GM19468 (cell line): ENCODE data around the gene GRIK4.
"Not testable (repeated sequence)": the region's sequence is repeated elsewhere in the genome, so short reads cannot be mapped to it uniquely, and the experiment has no call there.

Experiments
- ATAC-seq: cut with Tn5 transposase; IDR thresholded peaks from one replicate; pipeline ENCODE4 v1.9.1; 2021; ENCODE audit warnings: mild to moderate bottlenecking, moderate library complexity, moderate number of reproducible peaks; ENCODE audit not compliant: unreplicated experiment; ENCODE audit errors: extremely low read depth

The GRIK4 gene

DNA sequence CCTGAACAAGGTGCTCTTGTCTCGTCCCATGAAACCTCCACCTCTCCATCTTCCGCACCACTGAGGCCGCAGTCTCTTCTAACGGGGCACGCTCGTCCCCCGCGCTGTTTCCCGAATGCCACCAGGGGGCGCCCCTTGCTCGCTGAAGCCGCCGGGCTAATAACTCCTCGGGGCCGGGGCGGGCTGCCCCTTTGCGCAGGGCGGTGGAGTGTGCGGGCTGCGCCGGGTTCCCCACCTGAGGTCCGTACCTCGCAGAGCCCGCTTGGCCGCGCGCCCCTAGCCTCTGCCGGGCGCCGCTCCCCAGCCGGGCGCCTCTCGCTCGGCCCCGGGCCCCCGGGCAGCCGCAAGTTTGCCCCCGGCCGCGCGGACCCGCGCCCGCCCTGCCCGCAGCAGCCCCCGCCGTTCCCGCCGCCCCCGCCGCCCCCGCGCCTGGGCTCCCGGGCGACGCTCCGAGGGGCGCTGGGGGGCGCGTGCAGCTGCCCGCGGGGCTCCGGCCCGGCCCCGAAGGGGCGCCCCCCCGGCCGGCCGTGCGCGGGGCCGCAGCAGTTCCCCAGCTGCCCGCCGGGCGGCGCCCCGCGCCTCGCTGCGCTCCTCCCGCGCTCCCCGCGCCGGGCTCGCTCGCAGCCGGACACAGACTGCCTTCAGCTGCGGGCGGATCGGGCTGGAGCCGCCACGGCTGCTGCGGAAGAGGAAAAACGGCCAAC lies at the start of gene GRIK4:
TSS of gene GRIK4 (plus strand) at position 633 of the 704 bp plus-strand sequence. CDS start 148,571 bp downstream, outside the sequence.
- no peak for ATAC-seq

GRCh38 chr11:120462825-120463224 lies 48.7 kb upstream of the GRIK4 start:
- ATAC-seq, result no peak

DNA sequence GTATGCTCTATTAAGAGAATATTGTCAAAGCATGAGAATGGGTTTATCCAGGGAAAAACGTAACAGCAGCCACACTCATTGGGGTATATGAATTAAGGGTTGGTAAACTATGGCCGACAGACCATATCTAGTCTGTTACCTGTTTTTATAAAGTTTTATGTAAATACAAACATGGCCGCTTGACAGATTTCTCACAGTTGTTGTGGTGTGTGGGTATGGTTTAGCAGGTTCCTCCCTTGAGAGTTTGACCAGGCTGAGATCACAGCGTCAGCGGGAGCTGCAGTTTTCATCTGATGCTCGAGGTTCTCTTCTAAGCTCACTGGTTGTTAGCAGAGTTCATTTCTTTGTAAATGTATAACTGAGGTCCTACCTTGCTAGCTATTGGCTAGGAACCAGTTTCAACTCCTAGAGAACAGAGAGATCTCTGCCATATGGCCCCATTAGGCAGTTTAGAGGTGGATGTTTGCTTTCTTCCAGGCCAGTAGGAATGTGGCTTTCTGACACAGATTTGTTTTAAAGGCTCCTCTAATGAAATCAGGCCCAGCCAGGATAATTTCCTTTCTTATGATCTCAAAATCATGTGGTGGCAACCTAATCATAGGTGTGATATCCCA lies 45.5 kb upstream of the GRIK4 start:
- ATAC-seq, result no peak

- ATAC-seq, result no peak
Measured at GRCh38 chr11:120467627-120468026, 43.9 kb upstream of the GRIK4 start.

DNA sequence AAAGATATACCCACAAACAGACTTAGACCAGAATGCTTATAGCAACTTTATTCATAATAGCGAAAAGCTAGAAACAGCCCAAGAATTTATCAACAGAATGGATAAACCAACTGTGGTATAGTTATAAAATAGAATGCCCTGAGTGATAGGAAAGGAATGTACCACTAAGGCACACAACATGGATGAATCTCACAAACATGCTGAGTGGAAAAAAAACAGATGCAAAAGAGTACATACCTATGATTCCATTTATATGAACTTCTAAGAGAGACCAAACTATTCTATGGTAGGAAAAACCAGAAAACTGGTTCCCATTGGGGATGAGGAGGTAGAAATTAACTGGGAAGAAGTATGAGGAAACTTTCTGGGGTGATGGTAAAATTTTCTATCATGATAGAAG lies 40.4 kb upstream of the GRIK4 start:
- ATAC-seq, result no peak

DNA sequence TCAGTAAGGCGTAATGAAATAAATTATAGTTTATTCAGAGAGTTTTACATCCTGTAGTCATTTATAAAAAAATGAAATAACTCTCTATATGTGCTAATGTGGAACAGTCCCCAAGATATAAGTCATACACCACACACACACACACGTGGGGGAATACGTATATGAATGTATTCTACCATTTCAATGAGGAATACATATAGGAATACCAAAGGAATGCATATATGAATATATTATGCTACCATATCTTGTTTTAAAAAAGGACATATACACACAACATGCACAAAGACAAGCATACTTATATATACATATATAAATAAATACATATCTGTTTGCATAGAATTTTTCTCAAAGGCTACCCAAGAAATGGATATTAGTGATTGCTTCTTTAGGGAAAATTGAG lies 39.6 kb upstream of the GRIK4 start:
- no peak for ATAC-seq

- no peak for ATAC-seq
Measured at GRCh38 chr11:120473503-120473902, 38.0 kb upstream of the GRIK4 start.

GRCh38 chr11:120482149-120482548 lies 29.4 kb upstream of the GRIK4 start:
- ATAC-seq, result no peak

GRCh38 chr11:120484722-120485121 lies 26.8 kb upstream of the GRIK4 start:
- no peak for ATAC-seq

DNA sequence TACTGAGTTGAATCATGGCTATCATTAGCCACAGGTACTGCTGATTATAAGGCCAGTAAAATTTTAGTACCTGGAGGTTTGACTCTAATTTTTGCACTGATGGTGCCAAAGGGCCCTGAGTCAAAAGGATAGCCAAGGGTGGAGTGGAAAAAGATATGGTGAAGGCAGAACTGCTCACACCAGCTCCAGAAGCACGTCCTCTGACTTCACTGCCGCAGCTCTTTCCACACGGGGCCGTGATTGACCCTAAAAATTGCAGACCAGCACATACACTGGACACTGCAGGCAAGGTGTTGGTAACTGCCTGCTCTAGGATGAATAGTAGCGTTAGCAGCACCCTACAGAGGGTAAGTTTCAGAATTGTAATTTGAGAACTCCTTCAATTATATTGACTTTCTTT lies 25.4 kb upstream of the GRIK4 start:
- no peak for ATAC-seq

DNA sequence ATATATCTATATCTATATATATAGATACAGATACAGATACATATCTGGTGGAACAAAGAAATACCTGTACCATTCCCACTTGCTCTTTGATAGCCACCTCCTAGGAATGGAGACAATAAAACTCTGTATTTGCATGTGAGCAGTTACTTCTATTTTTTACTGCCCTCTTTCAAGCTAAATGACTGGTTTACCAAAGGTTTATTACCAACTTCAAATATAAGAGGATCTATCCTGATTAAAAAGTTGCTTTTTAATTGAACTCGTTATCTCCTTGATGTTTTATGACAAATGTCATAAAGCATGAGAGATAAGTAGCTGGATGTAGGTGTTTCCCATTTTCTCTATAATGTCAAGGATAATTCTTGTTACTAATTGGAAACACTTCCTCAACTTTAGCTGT lies 21.7 kb upstream of the GRIK4 start:
- ATAC-seq, result no peak

- no peak for ATAC-seq
Measured at GRCh38 chr11:120492486-120492885, 19.1 kb upstream of the GRIK4 start.

GRCh38 chr11:120494595-120494994 lies 17.0 kb upstream of the GRIK4 start:
- no peak for ATAC-seq

- no peak for ATAC-seq
Measured at GRCh38 chr11:120499088-120499487, 12.5 kb upstream of the GRIK4 start.

DNA sequence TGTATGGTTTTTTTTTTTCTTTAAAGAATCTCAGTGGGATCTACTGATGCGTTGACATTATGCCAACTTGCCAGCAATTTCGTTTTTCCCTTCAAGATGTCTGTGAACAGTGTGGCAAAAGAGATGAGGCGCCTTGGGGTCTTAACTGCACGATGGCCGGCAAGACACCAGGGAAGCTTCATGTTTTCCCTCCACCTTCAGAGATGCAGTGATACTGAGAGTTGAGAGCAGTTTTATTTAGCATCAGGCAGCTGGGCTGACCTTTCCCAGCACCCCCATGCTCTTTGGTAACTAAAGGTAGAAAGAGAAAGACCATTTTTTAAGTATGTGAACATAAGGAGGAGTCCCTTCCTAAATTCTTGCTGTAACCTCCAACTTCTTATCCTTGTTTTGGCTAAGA lies 11.7 kb upstream of the GRIK4 start:
- ATAC-seq, result no peak

GRCh38 chr11:120500414-120501071 lies 11.0 kb upstream of the GRIK4 start:
- ATAC-seq, result no peak

DNA sequence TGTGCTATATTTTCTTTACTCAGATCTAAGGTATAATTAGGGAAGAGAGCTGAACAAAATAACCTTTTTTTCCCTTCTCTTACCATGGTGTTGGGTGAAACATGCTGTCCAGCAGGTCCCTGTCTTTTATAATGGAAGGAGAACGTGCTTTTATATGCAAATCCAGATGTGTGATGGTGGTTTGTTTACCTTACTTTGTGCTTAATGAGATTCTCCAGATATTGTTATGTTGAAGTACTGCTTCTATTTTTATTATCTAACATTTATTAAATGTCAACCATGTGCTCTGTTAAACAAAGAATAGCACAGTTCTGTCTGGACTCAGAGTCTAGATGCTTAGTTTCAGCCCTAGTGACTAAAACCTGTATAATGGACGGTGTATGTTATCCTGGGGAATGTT lies 10.1 kb upstream of the GRIK4 start:
- ATAC-seq, result no peak

GRCh38 chr11:120501976-120502755 lies 9.4 kb upstream of the GRIK4 start:
- ATAC-seq, result no peak

DNA sequence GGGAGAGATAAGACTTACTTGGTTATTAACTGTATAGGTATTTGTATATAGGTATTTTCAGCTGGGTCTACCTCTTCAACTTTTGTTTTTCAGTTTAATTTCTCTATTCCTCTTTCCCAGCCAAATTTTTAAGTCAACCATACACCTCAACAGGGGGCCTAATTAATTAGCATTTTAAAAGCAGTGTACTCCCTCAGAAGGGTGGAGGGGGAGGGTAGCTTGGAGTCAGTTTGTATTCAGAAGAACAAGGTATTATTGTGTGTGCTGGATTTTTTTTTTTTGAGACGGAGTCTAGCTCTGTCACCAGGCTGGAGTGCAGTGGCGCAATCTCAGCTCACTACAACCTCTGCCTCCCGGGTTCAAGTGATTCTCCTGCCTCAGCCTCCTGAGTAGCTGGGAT lies 8.0 kb upstream of the GRIK4 start:
- not testable (repeated sequence) for ATAC-seq

- ATAC-seq, result no peak
Measured at GRCh38 chr11:120505801-120506425, 5.6 kb upstream of the GRIK4 start.
